HG03558 (cell line): ENCODE results near the gene TIGD3.
"Not testable (repeated sequence)": the region's sequence is repeated elsewhere in the genome, so short reads cannot be mapped to it uniquely, and the experiment has no call there.

Source experiments
- ATAC-seq: cut with Tn5 transposase; IDR thresholded peaks from one replicate; pipeline ENCODE4 v1.9.1; 2021; ENCODE audit warnings: moderate number of reproducible peaks; ENCODE audit not compliant: unreplicated experiment; ENCODE audit errors: extremely low read depth

The TIGD3 gene

DNA sequence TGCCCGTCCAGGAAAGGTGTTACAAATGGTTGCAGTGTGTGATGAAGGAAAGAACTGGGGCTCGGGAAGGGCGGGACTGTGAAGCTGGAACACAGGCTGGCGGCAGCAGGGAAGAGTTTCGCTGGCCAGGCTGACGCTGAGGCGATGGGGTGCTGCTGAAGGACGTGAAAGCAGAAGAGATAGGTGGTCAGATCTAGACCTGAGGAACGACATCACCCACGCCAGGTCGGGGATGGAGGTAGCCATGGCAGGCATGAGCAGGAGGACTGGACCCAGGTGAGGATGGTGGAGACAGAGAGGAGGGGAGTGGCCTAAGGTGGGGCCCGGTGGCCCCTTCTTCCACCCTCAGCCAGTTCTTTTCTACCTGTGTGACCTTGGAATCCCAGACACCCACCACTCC lies 30.7 kb upstream of the TIGD3 start:
- ATAC-seq: no peak

DNA sequence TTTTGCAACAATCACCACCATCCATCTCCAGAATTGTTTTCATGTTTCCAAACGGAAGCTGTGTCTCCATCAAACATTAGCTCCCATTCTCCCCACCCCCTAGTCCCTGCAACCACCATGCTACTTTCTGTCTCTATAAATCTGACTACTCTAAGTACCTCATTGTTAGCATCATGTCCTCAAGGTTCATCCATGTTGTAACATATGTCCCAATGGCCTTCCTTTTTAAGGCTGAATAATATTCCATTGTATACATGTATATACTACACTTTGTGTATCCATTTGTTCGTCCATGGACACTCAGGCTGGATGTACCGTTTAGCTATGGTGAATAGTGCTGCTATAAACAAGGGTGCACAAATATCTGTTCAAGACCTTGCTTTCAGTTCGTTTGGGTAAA lies 29.1 kb upstream of the TIGD3 start:
- no peak for ATAC-seq

DNA sequence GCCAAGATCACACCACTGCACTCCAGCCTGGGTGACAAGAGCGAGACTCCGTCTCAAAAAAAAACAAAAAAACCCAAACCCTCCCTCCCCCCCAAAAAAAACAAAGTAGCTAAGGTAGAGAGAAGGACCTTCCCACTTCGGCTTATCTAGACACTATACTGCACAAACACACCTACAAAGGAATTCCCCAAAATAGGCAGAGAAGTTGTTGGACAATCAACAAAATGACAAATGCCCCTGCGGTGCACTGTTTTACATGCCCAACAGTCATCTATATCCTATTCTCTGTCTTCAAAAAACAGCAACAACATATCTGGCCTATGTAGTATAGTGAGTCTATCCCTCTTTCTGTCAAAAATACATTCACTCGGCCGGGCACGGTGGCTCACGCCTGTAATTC lies 27.5 kb upstream of the TIGD3 start:
- ATAC-seq: no peak

DNA sequence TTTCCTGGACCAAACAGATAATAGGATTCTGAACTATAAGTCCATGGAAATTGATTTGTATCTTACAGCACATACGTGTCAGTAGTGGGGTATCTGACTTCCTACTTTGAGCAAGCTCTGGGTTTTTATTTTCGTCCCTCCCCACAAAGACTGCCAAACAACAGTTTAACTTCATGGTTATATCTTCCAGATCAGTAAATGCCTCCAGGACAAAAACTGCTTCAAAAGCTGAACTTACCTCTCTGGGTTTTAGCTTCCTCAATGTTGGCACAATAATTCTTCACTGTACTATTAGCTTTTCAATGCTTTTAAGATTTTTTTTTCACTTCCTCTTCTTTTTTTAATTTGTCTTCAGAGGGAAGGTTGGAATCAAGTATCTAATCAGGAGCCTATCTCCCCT lies 25.1 kb upstream of the TIGD3 start:
- ATAC-seq: no peak

DNA sequence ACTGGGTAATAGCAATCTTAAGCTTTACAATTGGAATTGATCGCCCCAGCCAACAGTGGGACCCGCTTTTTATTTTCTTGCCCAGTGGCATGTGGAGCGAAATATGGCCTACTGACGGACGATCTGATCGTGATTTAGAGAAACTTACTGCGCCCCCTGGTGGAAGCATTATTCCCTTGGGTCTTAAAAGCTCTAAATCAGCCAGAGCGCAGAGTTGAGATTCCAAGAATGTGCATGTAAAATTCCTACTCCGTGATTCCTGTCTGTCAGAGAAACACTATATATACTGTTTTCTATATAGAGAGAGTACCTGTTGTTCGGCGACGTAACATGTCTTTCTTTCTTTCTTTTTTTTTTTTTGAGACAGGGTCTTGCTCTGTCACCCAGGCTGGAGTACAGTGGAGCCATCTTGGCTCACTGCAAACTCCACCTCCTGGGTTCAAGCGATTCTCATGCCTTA lies 24.6 kb upstream of the TIGD3 start:
- ATAC-seq: no peak

DNA sequence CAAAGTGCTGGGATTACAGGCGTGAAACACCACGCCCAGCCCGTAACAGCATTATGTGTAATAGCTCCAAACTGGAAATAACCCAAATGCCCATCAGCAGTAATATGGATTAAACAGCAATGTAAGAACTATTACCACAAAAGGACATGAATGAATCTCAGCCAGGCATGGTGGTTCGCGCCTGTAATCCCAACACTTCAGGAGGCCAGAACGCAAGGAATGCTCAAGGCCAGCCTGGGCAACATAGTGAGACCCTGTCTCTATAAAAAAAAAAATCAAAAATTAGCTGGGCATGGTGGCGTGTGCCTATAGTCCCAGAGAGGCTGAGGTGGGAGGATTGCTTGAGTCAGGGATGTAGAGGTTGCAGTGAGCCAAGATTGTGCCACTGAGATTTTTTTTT lies 24.0 kb upstream of the TIGD3 start:
- ATAC-seq: no peak

DNA sequence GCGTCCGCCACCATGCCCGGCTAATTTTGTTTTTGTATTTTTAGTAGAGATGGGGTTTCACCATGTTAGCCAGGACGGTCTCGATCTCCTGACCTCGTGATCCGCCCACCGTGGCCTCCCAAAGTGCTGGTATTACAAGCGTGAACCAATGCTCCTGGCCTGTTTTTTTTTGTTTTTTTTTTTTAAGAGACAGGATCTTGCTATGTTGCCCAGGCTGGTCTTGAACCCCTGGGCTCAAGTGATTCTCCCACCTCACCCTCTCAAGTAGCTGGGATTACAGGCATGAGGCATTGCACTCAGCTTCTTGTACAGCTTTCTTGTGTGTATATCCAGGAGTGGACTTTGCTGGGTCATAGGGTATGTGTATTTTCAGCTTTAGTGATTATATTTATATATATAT lies 22.0 kb upstream of the TIGD3 start:
- not testable (repeated sequence) for ATAC-seq

DNA sequence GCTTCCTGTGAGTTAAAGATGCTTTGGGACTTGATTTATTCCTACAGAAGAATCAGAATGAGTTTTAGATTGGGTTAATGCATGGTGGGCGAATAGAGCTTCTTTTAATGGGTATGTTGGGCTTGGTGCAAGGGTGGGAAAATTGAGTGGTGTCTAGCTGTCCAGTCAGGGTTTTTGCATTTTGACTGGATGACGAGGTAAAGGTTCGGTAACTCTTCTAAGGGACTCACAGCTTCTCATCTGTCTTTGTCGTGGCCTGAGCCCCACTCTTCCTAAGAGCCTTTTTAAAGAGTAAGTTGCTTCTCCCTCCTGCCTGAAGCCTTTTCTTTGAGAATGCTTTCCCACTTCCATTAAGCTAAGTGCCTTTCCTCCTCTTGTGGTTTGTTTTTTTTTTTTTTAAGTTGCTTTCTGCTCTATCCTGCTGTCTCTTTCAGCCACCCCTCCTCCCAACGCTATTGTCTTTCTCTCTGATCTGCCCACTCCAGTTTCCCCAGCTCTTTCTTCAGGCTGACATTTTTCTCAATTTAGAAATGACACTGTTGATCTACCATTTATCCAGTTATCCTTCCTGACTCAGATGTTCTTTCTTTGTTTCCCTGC lies 19.8 kb upstream of the TIGD3 start:
- ATAC-seq: no peak

DNA sequence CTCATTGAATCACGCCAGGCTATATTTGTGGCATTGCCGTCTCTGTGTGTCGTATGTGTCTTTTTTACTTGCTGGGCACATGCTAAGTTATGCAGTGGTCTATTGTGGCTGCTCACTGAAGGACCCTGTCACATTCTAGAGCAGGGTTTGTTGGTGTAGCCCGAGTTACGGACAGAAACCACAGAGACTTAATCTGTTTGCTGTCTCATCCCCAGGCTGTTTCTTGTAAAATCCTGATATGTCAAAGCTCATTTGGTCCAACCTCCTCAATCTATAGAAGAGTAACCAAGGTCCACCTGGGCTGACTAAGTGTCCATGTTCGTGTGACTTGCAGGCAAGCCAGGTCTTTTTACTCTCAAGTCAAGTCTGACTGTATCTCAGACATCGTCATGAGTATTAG lies 15.9 kb upstream of the TIGD3 start:
- ATAC-seq: no peak

DNA sequence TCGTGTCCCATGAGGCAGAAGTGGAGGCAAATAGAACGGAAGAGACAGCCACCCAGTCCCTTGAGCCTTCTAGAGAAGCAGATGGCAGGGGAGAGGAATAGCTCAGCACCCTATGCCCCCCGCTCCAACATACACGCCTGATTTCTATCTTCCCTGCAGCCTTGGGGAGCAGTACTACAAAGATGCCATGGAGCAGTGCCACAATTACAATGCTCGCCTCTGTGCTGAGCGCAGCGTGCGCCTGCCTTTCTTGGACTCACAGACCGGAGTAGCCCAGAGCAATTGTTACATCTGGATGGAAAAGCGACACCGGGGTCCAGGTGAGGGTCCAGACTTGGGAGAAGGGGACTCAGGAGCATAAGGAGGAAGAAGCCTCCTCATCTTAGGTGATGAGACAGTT lies 14.3 kb upstream of the TIGD3 start:
- ATAC-seq: no peak

DNA sequence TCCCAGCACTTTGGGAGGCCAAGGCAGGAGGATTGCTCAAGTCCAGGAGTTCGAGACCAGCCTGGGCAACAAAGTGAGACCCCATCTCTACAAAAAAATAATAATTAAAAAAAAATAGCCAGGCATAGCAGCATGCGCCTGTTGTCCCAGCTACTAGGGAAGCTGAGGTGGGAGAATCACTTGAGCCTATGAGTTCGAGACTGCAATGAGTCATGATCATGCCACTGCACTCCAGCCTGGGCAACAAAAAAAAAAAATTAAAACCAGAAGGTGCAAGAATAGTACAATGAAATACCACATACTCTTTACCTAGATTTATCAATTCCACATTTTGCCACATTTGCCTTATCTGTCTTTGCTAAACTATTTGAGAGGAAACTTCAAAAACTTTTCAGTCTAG lies 12.7 kb upstream of the TIGD3 start:
- ATAC-seq: no peak

DNA sequence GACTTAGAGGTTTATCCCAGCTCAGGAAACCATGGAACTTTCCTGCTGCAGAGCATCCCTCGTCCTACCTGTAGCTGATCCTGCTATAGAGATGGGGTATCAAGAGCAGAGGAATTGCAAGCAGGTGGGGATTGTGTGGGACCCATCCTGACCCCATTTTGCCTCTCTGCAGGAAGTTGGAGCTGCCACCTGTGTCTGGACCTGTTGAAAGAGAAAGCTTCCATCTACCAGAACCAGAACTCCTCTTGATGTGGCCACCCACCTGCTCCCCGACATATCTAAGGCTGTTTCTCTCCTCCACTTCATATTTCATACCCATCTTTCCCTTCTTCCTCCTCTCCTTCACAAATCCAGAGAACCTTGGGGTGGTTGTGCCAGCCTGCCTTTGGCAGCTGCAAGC lies 3.0 kb upstream of the TIGD3 start:
- no peak for ATAC-seq

DNA sequence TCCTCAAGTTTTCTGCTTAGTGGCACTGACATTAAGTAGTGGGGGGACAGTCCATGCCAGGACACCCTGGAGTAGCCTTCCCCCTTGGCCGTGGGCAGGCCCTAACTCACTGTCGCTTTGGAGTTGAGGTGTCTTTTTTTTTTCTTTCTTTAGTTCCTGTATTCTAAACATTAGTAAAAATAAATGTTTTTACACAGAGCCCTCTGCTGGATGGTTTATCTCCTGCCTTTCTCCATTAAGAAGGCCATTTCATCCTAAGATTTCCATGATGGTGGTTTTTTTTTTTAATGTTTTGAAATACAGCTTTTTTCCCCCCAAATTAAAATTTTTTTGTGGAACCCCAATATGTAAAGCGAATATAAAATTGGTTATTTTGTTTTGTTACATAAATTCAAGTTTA lies 1.8 kb upstream of the TIGD3 start:
- ATAC-seq: no peak

DNA sequence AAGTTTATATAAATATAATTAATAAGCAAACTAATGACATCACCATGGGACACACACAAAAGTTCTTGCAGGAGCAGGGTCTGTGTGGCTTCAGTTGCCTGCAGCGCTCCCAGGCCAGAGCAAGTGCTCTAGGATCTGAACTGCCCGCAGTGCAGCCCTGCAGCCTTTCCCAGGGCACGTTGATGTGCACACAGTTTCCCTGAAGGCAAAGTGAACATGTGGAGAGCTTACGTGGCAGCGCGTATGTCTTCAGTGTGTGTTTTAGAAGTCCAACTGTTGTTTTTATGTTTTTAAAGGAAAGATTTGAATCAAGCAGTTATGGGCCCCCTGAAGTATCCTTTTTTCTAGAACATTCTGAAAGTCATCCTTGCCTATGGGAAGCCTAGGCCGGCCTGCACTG lies 1.2 kb upstream of the TIGD3 start:
- ATAC-seq: no peak

DNA sequence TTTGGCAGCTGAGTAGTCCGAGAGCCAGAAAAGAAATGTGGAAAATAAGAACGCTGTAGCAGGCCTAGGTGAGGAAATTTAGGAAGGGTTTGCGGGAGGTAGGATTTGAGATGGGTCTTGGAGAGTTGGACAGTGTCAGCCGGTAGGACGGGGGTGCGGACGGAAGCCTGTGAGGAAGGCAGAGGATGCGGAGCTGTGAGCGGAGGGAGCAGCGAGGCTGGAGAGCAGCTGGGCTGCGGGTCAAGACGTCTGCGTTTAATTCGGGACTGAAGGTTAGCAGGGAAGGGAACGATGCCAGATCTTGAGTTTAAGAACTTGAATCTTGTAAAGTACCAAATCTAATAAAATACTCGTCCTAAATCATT lies 669 bp upstream of the TIGD3 start:
- ATAC-seq: no peak

DNA sequence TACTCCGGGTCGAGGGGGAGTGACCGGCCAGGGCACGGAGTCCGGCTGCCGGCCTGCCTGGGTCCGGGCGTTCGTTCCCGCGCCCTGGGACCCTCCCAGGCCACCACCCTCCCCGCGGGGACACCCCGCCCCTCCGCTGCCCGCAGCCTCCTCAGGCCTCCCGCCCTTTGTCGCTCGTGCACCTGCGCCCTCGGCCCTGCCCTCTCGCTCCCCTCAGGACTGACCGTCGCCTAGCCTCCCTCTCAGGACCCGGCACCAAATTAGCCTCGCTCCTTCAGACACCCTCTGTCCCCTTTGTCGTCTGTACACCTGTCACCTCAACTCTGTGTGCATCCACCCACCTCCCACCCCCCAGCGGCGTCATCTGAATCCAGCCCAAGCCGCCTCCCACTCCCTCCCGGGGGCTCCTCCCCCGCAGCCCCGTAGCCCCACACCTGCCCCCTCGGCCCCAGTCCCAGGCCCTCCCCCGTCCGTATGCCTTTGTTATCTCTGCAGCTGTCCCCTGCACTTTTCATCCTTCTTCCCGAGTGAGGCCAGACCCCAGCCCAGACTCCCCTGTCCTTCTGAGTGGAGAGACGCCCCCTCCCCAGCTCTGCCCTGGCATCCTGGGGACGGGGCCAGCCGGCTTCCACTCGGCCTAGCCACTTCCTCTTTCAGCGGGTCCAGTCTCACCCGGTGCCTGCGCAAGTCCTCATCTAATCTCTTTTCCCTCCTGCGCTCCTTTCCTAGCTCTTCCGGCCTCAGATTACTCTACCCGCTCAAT lies 643 bp downstream of the TIGD3 start:
- ATAC-seq: no peak

DNA sequence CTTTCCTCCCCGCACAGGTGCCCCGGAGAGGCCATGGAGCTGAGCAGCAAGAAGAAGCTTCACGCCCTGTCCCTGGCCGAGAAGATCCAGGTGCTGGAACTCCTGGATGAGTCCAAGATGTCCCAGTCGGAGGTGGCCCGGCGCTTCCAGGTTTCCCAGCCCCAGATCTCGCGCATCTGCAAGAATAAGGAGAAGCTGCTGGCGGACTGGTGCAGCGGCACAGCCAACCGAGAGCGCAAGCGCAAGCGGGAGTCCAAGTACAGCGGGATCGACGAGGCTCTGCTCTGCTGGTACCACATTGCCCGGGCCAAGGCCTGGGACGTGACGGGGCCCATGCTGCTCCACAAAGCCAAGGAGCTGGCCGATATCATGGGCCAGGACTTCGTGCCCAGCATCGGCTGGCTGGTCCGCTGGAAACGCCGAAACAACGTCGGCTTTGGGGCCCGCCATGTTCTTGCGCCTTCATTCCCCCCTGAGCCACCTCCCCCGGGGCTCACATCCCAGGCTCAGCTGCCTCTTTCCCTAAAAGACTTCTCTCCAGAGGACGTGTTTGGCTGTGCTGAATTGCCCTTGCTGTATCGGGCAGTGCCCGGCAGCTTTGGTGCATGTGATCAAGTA lies 1.3 kb downstream of the TIGD3 start:
- ATAC-seq: no peak

DNA sequence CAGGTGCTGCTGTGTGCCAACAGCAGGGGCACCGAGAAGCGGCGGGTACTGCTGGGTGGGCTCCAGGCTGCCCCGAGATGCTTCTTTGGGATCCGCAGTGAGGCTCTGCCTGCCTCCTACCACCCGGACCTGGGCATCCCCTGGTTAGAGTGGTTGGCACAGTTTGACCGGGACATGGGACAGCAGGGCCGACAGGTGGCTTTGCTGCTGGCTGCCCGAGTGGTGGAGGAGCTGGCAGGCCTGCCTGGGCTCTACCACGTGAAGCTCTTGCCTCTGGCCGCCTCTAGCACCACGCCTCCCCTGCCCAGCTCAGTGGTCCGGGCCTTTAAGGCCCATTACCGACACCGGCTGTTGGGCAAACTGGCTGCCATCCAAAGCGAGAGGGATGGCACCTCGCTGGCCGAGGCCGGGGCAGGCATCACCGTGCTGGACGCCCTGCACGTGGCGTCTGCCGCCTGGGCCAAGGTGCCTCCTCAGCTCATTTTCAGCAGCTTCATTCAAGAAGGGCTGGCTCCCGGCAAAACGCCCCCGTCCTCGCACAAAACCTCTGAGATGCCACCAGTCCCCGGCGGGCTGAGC lies 1.9 kb downstream of the TIGD3 start:
- no peak for ATAC-seq

DNA sequence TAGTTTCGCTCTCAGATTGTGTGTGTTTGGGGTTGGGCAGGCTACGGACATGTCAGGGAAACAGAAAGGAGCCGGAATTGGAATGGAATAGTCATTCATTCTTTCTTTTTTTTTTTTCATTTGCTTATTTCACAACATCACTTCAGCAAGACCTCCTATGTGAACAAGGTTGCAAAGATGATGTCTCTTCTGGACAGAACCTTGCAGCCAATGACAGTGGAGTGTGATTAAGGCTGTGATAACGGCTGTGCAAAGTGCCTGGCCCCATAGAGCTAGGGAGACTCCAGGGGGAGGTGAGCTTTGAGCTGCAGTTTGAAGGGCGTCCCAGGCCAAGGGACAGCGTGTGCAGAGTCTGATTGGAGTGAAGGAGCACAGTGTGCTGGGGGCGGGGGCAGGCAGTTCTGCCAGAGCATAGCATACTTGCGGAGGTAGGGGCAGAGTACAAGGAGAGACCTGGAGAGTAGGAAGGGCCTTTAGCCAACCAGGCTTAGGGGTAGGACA lies 3.4 kb downstream of the TIGD3 start:
- ATAC-seq: no peak

DNA sequence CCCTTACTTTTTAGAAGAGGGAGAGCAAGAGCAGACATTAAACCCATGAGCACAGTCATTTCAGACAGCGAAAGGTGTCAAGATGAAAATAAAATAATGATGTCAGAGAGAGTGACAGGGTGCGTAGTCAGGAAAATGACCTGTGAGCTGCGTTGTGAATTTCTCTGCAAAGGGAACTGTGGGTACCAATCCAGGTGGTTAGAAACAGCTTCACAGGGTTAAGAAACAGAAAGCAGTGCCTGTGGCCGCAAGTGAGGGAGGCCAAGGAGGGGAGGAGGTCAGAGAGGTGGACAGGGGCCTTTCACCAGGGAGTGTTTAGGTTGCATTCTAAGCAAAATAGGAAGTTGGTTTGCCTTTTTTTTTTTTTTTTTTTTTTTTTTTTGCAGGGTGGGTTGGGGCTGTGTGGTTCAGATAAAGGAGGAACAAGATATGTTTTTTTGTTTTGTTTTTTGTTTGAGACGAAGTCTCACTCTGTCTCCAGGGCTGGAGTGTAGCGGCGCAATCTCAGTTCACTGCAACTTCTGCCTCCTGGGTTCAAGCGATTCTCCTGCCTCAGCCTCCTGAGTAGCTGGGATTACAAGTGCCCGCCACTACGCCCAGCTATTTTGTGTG lies 7.9 kb downstream of the TIGD3 start:
- ATAC-seq: no peak

DNA sequence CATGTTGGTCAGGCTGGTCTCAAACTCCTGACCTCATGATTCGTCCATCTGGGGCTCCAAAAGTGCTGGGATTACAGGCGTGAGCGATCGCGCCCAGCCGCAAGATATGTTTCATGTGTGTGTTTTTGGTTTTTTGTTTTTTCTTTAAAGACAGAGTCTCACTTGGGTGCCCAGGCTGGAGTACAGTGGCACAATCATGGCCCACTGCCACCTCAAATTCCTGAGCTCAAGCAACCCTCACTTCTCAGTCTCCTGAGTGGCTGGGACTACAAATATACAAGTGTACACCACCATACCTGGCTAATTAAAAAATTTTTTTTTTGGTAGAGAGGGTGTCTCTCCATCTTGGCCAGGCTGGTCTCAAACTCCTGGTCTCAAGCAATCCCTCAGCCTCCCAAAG lies 8.4 kb downstream of the TIGD3 start:
- no peak for ATAC-seq
